CD4-positive, alpha-beta T cell treated with Interleukin-4 for 1 hour (primary cell): ENCODE data around the gene LIN28B.
"Not testable (repeated sequence)": the region's sequence is repeated elsewhere in the genome, so short reads cannot be mapped to it uniquely, and the experiment has no call there.

ENCODE experiments used
- DNase-seq, 2 donors: peaks; one replicate each; pipeline ENCODE4 v3.0.0-alpha.2; 2020 to 2022

LIN28B gene

DNA sequence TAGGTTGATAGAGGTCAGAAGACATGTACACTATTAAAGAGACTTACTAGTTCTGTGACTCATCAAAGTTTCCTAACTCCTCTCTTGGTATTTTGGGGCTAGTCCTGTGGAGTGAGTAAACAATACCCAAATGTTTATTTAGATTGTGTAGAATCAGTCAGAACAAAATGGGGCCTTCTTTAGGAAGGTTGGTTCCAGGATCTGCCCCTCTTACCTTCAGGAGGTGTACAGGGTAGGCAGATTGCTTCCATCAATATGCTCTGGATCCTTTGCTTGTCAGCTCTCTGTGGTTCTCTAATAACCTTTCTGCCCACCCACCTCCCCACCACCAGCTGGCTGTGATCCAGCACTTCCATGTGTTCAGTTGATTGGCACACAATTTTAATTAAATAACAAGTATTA, 115.9 kb downstream of the LIN28B start:
- no peak for DNase-seq

DNA sequence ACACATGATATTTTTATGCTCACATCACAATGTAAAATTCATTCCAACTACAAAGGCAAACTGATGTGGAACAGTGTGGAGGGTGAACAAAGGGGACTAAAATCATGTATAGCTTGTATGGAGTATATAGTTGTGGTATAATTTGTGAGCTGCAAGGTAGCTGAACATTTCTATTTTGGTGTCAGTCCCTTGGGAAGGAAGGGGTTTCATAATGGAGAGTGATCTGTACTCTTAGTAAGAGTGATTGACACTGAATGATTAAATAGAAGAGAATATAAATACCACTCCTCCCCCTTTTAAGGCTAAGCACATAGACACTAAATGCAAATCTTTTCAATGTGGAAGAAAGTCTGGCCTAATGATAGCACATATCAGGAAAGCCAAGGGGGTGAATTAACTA, 118.3 kb downstream of the LIN28B start:
- DNase-seq, result no peak

DNA sequence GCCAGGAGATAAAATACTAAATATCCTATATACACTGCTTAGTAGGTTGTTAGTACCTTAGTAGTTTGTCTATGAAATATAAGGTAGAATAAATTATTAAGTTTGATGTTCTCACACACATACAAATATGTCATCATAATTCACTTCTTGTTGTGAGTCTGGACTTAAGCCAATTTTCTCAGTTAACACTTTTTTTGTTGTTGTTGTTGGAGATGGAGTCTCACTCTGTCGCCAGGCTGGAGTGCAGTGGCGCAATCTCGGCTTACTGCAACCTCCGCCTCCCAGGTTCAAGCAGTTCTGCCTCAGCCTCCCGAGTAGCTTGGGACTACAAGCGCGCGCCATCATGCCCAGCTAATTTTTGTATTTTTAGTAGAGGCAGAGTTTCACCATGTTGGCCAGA, 119.5 kb downstream of the LIN28B start:
- DNase-seq, result not testable (repeated sequence)

DNA sequence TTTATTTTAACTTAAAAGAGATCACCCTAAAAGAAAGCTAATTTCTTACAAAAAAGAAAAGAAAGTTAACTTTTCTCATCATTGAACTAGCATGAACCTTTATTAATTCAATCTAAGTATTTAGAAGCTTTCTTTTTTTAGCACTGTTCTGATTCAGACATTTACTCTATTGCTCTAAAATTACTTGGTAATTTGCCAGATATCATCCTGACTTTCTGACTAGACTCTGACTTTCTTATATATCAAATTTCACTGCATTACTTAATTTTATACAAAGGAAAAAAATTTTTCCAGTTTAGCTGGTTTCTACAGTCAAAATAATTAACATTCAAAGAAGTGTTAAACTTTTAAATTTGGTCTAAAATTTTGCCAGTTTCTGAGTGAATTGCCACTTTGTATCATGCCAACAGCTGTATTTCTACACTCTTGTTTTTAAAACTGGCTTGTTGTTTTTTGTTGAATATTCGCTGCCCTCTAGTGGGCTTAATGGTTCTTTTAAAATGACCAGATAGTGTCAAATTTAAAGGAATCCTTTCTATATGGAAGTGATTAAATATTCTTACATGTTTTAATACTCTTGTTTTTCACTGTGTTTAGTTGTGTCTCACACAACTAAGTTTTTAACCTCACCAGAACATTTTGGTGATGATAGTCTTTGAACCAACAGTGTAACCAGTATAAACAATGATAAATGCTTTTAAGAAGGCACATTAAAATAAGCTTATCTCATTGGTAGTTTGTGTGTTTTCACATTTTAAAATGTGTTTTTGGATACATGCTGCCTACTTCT, 120.9 kb downstream of the LIN28B start:
- DNase-seq, result peak in 1 of 2 donors; percentile 8

DNA sequence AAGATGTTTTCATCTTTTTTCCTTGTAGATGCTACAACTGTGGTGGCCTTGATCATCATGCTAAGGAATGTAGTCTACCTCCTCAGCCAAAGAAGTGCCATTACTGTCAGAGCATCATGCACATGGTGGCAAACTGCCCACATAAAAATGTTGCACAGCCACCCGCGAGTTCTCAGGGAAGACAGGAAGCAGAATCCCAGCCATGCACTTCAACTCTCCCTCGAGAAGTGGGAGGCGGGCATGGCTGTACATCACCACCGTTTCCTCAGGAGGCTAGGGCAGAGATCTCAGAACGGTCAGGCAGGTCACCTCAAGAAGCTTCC, 121.4 kb downstream of the LIN28B start:
- DNase-seq, result no peak

DNA sequence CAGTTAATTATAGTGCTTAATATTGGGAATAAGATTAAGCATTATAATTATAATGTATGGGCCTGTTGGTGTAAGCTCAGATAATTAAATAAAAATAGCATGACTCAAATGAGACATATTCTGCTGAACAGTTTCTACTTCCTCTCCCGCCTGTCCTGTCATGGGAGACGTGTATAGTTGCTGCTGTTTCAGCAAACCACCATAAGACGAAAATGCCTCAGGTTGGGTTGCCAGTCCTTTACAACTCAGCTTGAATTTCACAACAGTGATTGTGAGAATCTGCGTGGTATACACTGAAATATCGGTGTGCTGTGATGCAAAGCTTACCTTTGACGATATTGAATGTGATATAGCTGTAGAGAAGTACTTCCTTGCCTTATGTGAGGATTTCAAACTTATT, 123.4 kb downstream of the LIN28B start:
- DNase-seq, result no peak

DNA sequence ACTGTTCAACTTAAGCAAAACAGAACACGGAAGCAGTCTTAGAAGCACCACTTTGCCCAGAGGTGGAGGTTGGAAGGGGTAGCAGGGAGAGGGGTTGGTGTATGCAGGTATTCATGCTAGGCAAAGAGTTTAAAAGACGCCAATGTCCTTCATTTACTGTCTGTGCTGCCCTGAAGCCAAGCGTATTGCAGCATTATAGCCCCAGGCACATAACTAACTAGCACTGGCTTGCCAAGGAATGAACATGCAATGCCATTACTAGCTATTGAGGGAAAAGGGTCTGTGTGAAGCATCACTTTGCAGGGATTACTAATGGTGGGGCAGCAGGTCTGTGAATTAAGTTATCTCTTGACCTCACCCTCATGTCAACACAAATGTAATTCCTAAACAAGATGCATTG, 124.8 kb downstream of the LIN28B start:
- DNase-seq, result not testable (repeated sequence)

DNA sequence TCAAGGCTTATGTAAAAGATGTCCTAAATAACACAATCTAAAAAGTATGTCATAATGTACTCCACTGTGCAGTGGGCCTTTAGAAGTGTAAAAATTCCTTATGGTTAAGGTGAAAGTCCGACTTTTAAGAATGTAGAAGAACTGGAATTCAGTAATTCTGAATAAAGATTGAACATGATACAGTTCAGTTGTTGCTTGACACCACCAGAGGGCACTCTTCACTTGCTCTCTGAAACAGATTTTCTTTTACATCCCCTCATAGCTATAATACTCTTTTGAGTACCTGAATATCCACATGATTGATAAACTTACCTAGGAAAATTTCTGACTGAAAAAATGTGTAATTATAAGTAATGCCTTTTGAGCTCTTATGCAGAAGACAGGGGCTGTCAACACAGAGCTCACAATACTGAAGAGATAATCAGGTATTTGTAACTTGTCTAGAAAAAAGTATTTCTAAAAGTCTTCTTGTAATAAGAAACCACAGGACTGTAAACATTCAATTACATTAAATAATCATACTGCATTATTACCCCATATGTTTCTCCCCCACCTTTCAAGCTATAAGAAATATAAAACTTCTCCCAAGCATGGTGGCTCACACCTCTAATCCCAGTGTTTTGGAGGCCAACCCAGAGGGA, 130.8 kb downstream of the LIN28B start:
- DNase-seq, result peak in 1 of 2 donors; percentile 57

DNA sequence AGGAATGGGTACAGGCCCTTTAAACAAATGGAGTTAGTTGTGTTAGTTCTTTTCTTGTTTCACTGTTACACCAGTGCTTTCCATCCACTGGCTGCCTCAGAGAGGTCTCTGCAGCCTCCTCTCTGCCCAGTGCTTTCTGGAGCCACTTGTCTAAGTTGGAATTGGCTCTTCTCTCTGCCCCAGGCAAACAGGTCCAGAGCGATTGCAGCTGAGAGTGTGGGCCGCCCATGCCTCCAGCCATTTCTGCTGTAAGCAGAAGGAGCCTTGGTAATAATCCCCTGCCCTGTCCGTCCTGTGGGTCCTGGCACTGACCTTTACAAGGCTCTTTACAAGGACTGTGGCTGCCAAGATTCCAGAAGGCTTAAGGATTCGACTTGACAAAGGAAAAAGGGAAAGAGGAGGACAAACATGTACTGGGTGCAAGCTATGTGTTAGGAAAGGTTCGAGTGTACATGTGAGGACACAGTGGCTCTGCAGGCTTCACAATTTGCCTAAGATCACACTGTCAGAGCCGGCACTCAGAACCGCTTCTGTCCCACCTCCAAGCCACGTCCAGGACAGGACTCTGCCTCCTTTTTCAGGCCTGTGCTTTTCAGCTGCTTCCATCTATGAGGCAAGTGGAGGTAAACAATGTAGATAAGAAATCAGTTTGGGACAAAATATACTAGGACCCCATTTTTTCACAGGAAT, 134.4 kb downstream of the LIN28B start:
- DNase-seq, result no peak

DNA sequence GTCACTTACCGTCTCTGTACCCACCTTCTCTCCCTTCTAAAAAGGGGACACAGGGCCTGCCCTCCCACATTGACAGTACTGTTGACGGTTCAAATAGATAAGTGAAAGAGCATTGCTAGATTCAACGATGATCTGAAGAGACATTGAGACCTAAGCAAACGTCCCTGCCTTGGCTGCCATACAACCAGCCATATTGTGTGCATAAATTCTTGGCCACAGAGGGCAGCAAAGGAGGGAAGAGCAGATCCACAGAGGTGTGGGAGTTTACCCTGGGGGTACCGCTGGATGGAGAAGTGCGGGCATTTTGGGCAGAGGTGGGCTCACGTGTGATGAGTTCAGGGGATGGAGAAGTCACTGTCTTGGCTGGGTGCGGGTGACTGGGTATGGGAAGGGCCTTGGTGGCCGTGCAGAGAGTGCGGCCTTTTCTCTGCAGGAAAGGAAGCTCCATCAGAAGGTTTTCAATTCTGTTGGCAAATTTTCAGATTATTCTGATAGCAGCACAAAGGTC, 137.3 kb downstream of the LIN28B start:
- no peak for DNase-seq

DNA sequence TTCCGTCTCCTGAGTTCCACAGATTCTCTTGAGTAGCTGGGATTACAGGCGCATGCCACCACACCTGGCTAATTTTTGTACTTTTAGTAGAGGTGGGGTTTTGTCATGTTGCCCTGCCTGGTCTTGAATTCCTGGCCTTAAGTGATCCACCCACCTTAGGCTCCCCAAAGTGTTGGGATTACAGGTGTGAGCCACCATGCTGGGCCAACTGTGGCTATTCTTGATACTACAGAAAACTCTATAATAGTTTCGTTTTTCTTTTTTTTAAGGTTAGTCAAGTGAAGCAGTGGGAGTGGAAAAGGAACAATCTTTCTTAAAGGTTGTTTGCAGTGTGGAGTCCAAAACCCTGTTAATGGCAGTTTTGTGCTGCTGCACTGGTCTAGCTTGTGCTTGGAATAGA, 138.2 kb downstream of the LIN28B start:
- no peak for DNase-seq

DNA sequence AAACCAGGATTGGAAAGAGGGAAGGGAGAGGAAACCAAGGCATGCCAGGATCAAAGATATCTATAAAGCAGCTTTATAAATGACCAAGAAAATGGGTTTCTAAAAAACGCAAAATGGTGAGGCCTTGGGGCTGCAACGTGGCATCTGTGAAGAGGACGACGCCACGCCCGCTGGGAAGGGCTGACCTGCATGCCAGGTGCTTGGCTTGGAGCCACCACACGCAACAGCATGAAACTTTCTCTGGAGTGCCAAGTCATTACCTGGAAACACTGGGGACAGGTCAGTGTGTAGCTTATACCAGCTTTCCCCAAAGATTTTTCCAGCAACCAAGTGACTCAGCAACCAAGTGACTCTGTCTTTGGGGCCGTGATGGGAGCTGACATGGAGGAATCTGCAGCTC, 140.4 kb downstream of the LIN28B start:
- DNase-seq, result no peak

DNA sequence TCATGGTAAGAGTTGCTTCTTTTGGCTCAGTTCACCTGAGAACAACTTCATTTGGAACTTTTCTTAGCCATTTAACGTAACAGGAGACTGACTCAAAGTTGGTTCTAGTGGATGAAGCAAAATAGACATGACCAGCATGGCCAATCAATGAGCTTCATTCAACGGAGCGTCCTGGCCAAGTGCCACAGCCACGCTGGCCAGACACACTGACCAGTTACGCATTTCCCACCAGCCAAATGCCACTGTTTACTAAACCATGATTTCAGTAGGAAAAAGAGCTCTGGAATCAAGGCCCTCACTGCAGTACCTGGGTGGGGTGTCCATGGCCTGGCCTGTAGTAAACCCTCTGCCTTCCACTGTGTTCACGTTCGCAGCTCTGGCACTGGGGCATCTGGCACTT, 142.5 kb downstream of the LIN28B start:
- DNase-seq, result no peak

DNA sequence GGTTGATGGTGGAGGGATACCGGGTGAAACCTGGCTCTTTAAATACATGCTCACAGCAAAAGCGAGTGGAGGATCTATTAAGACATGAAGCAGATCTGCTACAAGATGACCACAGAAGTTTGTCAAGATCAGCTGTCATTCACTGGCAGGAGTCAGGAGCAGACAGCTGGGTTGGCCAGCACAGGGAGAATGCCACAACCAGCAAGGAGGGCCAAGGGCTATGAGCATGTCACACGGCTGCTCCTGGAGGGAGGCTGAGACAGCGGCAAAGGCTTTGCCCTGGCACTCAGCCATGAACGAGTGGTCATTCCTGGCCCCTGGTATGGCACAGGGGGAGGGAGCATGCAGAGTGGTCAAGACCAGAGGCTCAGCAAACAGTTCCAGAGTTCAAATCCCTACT, 145.3 kb downstream of the LIN28B start:
- no peak for DNase-seq

DNA sequence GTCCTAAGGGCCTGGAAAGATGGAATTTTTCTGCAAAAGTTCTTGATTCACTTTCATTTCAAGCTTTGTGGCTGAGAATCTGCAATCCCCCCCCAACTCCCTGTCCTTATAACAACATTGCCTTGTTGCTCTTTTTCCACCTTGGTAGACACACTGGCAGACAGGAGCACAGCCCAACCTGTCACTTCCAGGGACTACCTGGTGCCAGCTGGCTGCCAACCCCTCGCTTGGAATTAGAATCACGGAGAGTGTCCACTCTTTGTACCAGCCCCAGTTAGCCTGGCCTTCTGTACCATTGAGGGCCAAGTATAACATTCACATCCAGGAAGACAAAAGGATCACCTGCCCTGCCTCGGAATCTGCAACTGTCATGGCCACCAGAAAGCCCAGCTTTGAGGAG, 148.2 kb downstream of the LIN28B start:
- no peak for DNase-seq

DNA sequence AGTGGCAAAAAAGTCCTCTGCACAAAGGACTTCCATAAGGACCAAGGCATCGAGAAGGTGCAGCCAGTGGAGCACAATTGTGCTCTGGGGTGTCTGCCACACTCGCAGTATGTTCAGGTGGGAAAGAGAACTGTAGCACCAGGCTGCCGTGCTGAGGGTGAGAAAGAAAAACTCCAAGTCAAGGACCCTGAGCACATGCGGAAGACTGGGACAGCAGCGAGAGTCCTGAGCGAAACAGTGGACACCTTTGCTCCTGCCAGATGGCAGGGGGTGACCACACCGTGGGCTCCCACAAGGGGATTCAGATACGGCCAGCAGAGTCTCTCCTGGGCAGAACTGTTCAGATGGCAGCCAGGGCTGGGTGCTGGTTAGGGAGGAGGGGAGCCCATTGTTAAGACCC, 149.4 kb downstream of the LIN28B start:
- no peak for DNase-seq

DNA sequence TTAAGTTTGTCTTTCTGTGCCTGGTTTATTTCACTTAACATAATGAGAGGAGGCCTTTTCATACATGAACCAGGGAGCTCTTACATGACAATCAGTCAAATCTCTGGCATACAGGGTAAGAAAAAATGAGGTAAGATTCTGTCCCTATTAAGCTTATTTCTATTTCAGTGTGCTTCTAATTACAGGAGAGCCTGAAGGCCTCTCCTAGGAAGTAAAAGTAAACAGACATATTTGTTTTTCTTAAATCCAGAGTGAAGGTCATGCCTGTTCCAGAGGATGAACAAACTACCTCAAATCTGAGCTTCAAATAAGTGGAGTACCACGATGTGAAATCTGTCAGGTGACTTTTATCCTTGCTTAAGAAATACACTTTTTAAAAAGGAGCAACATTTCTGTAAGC, 150.3 kb downstream of the LIN28B start:
- no peak for DNase-seq

DNA sequence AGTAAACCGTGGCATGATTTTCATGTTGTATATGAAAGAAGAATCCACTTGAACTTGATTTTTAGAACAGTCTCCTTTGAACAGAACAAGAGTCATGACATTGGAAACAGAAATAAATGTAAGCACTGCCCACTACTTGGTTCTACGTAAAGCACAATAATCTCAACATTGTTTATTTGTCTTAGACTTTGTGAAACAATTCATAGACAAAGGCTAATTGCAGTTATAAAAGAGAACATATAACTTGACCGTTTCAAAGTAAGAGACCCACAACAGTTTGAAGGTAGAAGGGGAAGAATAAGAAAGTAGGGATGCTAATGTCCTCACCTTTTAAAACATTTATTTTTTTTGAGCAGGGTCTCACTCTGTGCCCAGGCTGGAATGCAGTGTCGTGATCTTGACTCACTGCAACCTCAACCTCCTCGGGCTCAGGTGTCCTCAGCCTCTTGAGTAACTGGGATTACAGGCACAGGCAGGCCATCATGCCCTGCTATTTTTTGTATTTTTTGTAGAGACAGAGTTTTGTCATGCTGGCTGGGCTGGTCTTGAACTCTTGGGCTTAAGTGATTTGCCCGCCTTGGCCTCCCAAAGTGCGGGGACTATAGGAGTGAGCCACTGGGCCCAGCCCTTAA, 151.8 kb downstream of the LIN28B start:
- DNase-seq, result no peak

DNA sequence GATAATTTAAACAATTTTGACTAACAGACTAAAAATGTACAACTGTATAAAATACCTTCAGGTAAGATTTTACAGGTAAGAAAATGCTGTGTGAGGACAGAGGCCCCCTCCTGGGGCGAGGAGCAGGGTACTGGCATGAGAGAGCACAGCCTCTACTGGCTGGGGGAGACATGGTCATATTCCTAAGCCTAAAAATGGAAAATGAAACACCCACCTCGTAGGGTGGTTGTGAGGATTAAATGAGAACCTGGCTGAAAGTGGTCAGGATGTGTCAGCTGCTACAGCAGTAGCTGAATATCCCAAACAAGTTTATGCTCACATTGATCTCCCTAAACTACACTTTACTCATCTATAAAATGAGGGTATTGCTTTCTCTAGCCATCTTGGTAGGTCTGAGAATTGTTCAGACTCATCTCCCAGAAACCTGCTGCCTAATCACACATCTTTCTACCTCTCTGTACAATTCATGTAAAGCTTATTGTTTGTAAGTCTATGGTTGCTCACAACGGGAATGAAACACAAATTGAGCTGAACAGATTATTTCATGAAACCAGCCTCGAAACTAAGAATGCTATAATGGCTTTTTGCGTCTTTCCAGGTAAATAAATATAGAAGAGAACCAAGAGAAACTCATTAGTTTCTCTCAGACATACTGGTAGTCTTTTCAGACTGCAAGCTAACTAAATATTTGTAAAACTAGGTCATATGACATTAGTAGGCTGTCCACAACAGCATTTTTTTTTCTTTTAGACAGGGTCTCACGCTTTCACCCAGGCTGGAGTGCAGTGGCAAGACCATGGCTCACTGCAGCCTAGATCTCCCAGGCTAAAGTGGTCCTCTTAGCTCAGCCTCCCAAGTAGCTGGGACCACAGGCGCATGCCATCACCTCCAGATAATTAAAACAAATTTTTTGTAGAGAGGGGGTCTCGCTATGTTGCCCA, 153.3 kb downstream of the LIN28B start:
- no peak for DNase-seq

DNA sequence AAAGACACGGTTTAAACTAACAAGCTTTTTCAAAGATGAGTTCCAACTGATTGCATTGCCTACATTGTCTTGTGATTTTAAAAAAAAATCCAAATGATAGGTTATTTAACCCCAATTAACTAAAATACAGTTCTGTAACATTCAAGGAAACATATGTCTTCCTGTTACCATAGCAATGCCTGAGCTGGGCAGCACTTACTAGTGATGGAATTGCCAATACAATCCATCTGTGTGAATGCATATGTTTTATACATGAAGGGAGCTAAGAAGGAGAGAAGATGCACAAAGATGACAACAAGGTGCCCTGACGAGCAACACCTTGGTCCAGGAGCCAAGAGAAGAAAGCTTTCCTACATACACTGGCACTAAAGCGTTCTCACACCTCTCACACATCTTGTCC, 154.2 kb downstream of the LIN28B start:
- no peak for DNase-seq

DNA sequence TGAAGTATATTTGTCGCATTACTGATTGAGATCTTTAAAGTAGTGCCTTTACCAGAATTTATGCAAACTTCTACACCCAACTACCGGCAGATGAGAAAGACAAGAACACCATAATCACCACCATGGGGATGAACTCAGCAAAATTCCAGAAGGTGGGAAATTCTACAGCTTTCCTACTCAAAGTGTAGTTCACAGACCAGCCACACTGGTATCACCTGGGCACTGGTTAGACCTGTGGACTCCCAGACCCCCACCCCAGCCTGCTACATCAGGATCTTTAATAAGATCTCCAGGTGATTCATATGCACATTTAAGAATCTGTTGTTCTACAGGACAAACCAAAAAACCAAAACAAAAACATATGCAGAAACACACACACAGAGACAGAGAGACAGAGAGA, 155.0 kb downstream of the LIN28B start:
- no peak for DNase-seq

DNA sequence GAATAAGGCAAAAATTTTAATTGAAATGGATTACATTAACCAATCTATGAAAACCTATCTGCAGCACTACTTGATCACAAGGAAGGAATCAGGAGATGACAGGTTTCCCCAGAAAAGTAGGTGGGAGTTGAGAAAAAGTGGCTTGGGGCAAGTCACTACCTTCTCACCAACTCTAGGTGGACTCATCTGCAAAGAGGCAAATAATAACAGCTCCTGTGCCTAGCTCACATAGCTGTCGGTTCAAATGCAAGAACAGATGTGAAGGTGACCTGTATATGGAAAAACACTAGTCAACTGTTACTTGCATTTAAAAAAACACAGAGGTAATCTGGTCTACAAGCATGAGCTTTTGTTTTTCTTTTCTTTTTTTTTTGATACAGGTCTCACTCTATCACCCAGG, 155.7 kb downstream of the LIN28B start:
- no peak for DNase-seq
